ENCODE results near the gene THADA.

GRCh38 chr2:43212216-43212835 lies 383.5 kb downstream of the THADA start:
- no peak for TF ChIP-seq CTCF (IDR thresholded peaks at IDR 0.05)
- no peak for TF ChIP-seq EZH2 (IDR thresholded peaks at IDR 0.05)
- TF ChIP-seq EZH2phosphoT487 (IDR thresholded peaks at IDR 0.05): no peak

All from neural progenitor cell (in vitro differentiated cells).